HepG2 (cell line): Measurements from ENCODE around the gene SNED1. TPM values are rescaled to one million over a fixed set of nuclear protein-coding genes. Genes with fewer than 3 reads are reported as not detected.

Source experiments
- ATAC-seq: fragments of 200-7000 bp; cut with Tn5 transposase; 3 replicates; pipeline ENCODE4 v1.9.1; 2020; ENCODE audit warnings: mild to moderate bottlenecking, moderate library complexity
- BruUV-seq: library from RNA; stranded (reverse); fragments of 400-500 nt; replicated peaks from 2 replicates; lab custom pipeline; 2021; lab: Mats Ljungman, UMichigan
- CTCF ChIA-PET: fragments of 300-600 bp; formaldehyde crosslinking; extraction: SDS; loops from one replicate; lab custom pipeline; 2021; ENCODE audit warnings: low total read pairs, inconsistent platforms, low intra/inter-chr PET ratio; lab: Yijun Ruan, JAX
- POLR2A ChIA-PET: fragments of 350-600 bp; sonication (Branson Sonifier 250); formaldehyde crosslinking; loops from one replicate; lab custom pipeline; 2020; ENCODE audit warnings: antibody characterized with exemption, inconsistent platforms; lab: Yijun Ruan, JAX
- DNase-seq: peaks from one replicate; pipeline ENCODE4 v3.0.0-alpha.2; 2015; ENCODE audit warnings: low spot score
- FAIRE-seq: peaks from 3 replicates; lab custom pipeline; 2011; peaks lifted over from hg19 to GRCh38; lab: Jason Lieb, UNC
- H2AFZ ChIP-seq: one replicate; pipeline ENCODE4 v1.6.1; 2011; ENCODE audit warnings: low read length, inconsistent platforms
- H3K27ac ChIP-seq: fragments of 300-600 bp; 3 replicates; pipeline ENCODE4 v1.8.0; 2011; ENCODE audit warnings: mixed run types, mild to moderate bottlenecking, mixed read lengths, low read length, inconsistent platforms; ENCODE audit not compliant: insufficient read depth; ENCODE audit errors: extremely low read length
- H3K27me3 ChIP-seq, 2 experiments: fragments of 200-600 bp in 1 of 2; 2 replicates in 1 of 2; 3 replicates in 1 of 2; pipeline versions ENCODE4 v1.6.0 to v1.8.0; 2011; ENCODE audit warnings: low read length in 2 of 2, mild to moderate bottlenecking in 2 of 2, moderate library complexity in 2 of 2, inconsistent platforms in 1 of 2; ENCODE audit not compliant: insufficient read depth in 2 of 2, control insufficient read depth in 1 of 2
- H3K36me3 ChIP-seq, 2 experiments: fragments of 200-600 bp in 1 of 2; replicated peaks in 1 of 2; 2 replicates in 1 of 2; 3 replicates in 1 of 2; pipeline versions ENCODE4 v1.5.1 to v1.8.0; 2011; ENCODE audit warnings: low read length in 2 of 2, inconsistent platforms in 1 of 2; ENCODE audit not compliant: insufficient read depth in 2 of 2, control insufficient read depth in 1 of 2
- H3K4me1 ChIP-seq: 2 replicates; pipeline ENCODE4 v1.5.1; 2012; ENCODE audit warnings: low read length, inconsistent platforms; ENCODE audit not compliant: insufficient read depth
- H3K4me2 ChIP-seq: 2 replicates; pipeline ENCODE4 v1.6.0; 2011; ENCODE audit warnings: low read depth, low read length, inconsistent platforms
- H3K4me3 ChIP-seq, 3 experiments: fragments of 200-600 bp in 1 of 3; sonication (generic), shearing (Covaris generic) in 1 of 3; replicated peaks in 1 of 3; 2 replicates each; pipeline ENCODE4 v1.5.1; 2011 to 2016; ENCODE audit warnings: low read length in 3 of 3, inconsistent platforms in 2 of 3, low read depth in 2 of 3, mild to moderate bottlenecking in 2 of 3, control low read depth in 1 of 3, mixed read lengths in 1 of 3; ENCODE audit not compliant: insufficient read depth in 1 of 3
- H3K79me2 ChIP-seq: one replicate; pipeline ENCODE4 v1.6.1; 2011; ENCODE audit warnings: low read length, inconsistent platforms; ENCODE audit not compliant: insufficient read depth
- H3K9ac ChIP-seq: 2 replicates; pipeline ENCODE4 v1.6.0; 2011; ENCODE audit warnings: mild to moderate bottlenecking, low read depth, low read length, inconsistent platforms; ENCODE audit not compliant: insufficient read depth
- H3K9me3 ChIP-seq: 2 replicates; pipeline ENCODE4 v1.5.1; 2012; ENCODE audit warnings: mild to moderate bottlenecking, low read length
- H4K20me1 ChIP-seq: 2 replicates; pipeline ENCODE4 v1.6.0; 2011; ENCODE audit warnings: inconsistent platforms, mild to moderate bottlenecking, low read length, moderate library complexity; ENCODE audit not compliant: insufficient read depth
- AGO1 ChIP-seq: fragments of 200-400 bp; formaldehyde crosslinking; IDR thresholded peaks from 2 replicates; pipeline ENCODE4 v1.6.1; 2017; ENCODE audit warnings: mild to moderate bottlenecking, low read depth, low read length, moderate library complexity; ENCODE audit not compliant: poor library complexity, severe bottlenecking
- ARID4A ChIP-seq: sonication (generic); formaldehyde crosslinking; IDR thresholded peaks from 2 replicates; pipeline ENCODE4 v1.5.0; 2020; ENCODE audit warnings: mild to moderate bottlenecking, missing genetic modification reagents, borderline replicate concordance
- ARNT ChIP-seq: fragments of 450-650 bp; IDR thresholded peaks from 2 replicates; pipeline ENCODE4 v1.6.1; 2017
- ATF2 ChIP-seq: sonication (generic); formaldehyde crosslinking; IDR thresholded peaks from 2 replicates; pipeline ENCODE4 v1.4.0; 2020; ENCODE audit warnings: missing genetic modification reagents
- ATM ChIP-seq: fragments of 450-650 bp; IDR thresholded peaks from 2 replicates; pipeline ENCODE4 v1.7.1; 2017; ENCODE audit warnings: mild to moderate bottlenecking, borderline replicate concordance
- PAF1 ChIP-seq: IDR thresholded peaks from 2 replicates; pipeline ENCODE4 v1.6.1; 2016; ENCODE audit warnings: missing genetic modification reagents, missing compliant biosample characterization
- PAX8 ChIP-seq: sonication (generic); formaldehyde crosslinking; IDR thresholded peaks from 2 replicates; pipeline ENCODE4 v1.8.0; 2022; ENCODE audit warnings: mild to moderate bottlenecking, missing genetic modification reagents, borderline replicate concordance
- TCF7L2 ChIP-seq: IDR thresholded peaks from 2 replicates; pipeline ENCODE4 v1.6.1; 2011; ENCODE audit warnings: mild to moderate bottlenecking, low read depth, low read length, moderate library complexity
- ZNF512 ChIP-seq: sonication (generic); formaldehyde crosslinking; IDR thresholded peaks from 2 replicates; pipeline ENCODE4 v1.4.0; 2020; ENCODE audit warnings: mild to moderate bottlenecking, missing genetic modification reagents
- ZNF574 ChIP-seq: sonication (generic); formaldehyde crosslinking; IDR thresholded peaks from 2 replicates; pipeline ENCODE4 v1.4.0; 2020; ENCODE audit warnings: missing genetic modification reagents
- WGBS: methylation state at CpG from one replicate; pipeline ENCODE4 v1.1.6; 2017; ENCODE audit warnings: low lambda C conversion rate; 5-methylcytosine and 5-hydroxymethylcytosine counted together
- in situ Hi-C: cut with HindIII; loops from 2 replicates; pipeline ENCODE4 v1.10.0; 2017; ENCODE audit warnings: low pct_unique_long_range_greater_than_20kb; ENCODE audit not compliant: extremely low pct_ligation_motif_present
- intact Hi-C: fragments of 100-400 bp; cut with micrococcal nuclease; formaldehyde crosslinking; loops from one replicate; pipeline ENCODE4 v1.10.0; 2022; ENCODE audit not compliant: unreplicated experiment
- polyA plus RNA-seq, 8 experiments: library from polyadenylated mRNA; depleted of rRNA in 3 of 8; stranded (reverse) in 7 of 8; unstranded in 1 of 8; fragments of >200 nt; fragmentation: Illumina TruSeq in 4 of 8; extraction: Trizol in 4 of 8; gene quantifications; 2 replicates each; pipeline versions ENCODE4 v1.2.1 to v1.2.3, GENCODE V29; 2011 to 2016; ENCODE audit warnings: low read depth in 4 of 8, missing spikeins in 1 of 8, mixed read lengths in 1 of 8; ENCODE audit not compliant: insufficient read depth in 1 of 8
- total RNA-seq, 5 experiments: library from RNA; depleted of rRNA; stranded (reverse); fragments of >200 nt; fragmentation: Illumina TruSeq; extraction: Trizol; gene quantifications; 2 replicates each; pipeline ENCODE4 v1.2.3, GENCODE V29; 2016; ENCODE audit warnings: low read depth in 1 of 5

SNED1 gene
- total and polyA plus RNA-seq, 2 of the 13 experiments (the other 11 are each of a cell fraction or from before 2014, with no cell fraction given), result 0.15 to 0.65 TPM

- H4K20me1 ChIP-seq, result no peaks in the 10 kb centered on the region
- CTCF ChIA-PET, result no interaction called here
- no peaks in the 10 kb centered on the region for H3K79me2 ChIP-seq
- in situ Hi-C loops, result no loop called here
- peak overlapping the region; percentile 56 to 85 (median 58) for H3K4me3 ChIP-seq
- intact Hi-C loops, result no loop called here
- H3K36me3 ChIP-seq, result no peaks in the 10 kb centered on the region
- peaks cover 75% of the 10 kb centered on the region for H3K4me1 ChIP-seq
- FAIRE-seq (no peak), DNase-seq (peak; percentile 27), ATAC-seq (peak; percentile 10)
- H3K9me3 ChIP-seq, result no peaks in the 10 kb centered on the region
- peak overlapping the region; percentile 93 for H3K4me2 ChIP-seq
- POLR2A ChIA-PET, result interaction anchor here (0.7 to 2.3 kb wide), 4 partner anchors 17 to 54 kb away, joined by 3 to 10 read pairs (median 4); no protein-coding TSS in a partner anchor
- H2AFZ ChIP-seq, result no peak overlapping the region
- 4% methylated on average over 11 of the region's 32 CpGs for WGBS
- peaks cover 5 to 18% of the 10 kb centered on the region in 2 experiments; a peak in 4 of 5 replicates for H3K27me3 ChIP-seq
- TSS peak; percentile 38 for BruUV-seq
- H3K27ac ChIP-seq, result peak overlapping the region; percentile 40
- peak overlapping the region; percentile 72 for H3K9ac ChIP-seq
- no peak for TF ChIP-seq AGO1
- no peak for TF ChIP-seq PAF1 (CRISPR knock-in tag)
- TF ChIP-seq ATF2 (CRISPR knock-in tag), result no peak
- no peak for TF ChIP-seq PAX8 (CRISPR knock-in tag)
- TF ChIP-seq TCF7L2, result no peak
- TF ChIP-seq ARID4A (CRISPR knock-in tag), result no peak; the same call in none of the 2 replicates
- TF ChIP-seq ZNF574 (CRISPR knock-in tag), result no peak
- no peak for TF ChIP-seq ARNT
- no peak for TF ChIP-seq ZNF512
- TF ChIP-seq ATM, result no peak
Measured at GRCh38 chr2:240966906-240967680, 31.3 kb upstream of the SNED1 start.
